MM.1S (cell line): ENCODE data around the gene PACRG.

Experiments
- DNase-seq: peaks from one replicate; pipeline ENCODE4 v3.0.0-alpha.2; 2015
- H2AFZ ChIP-seq: fragments of 300-600 bp; sonication (generic); 2 replicates; pipeline ENCODE4 v1.6.0; 2016; ENCODE audit warnings: antibody characterized with exemption, low read length
- H3F3A ChIP-seq: fragments of 300-600 bp; sonication (generic); 2 replicates; pipeline ENCODE4 v1.6.1; 2016; ENCODE audit warnings: mild to moderate bottlenecking, antibody characterized with exemption, low read length, moderate library complexity, mixed read lengths; ENCODE audit not compliant: insufficient read depth
- H3K27ac ChIP-seq: fragments of 300-600 bp; sonication (generic); 2 replicates; pipeline ENCODE4 v1.5.1; 2016; ENCODE audit warnings: mild to moderate bottlenecking, low read length
- H3K27me3 ChIP-seq: fragments of 300-600 bp; sonication (generic); replicated peaks from 2 replicates; pipeline ENCODE4 v1.6.0; 2016; ENCODE audit warnings: low read length; ENCODE audit not compliant: insufficient read depth
- H3K36me3 ChIP-seq: fragments of 300-600 bp; sonication (generic); replicated peaks from 2 replicates; pipeline ENCODE4 v1.6.1; 2016; ENCODE audit warnings: mild to moderate bottlenecking, low read length, mixed read lengths; ENCODE audit not compliant: insufficient read depth
- H3K4me1 ChIP-seq: fragments of 300-600 bp; sonication (generic); 2 replicates; pipeline ENCODE4 v1.6.1; 2016; ENCODE audit warnings: low read length, mixed read lengths
- H3K4me2 ChIP-seq: fragments of 300-600 bp; sonication (generic); 2 replicates; pipeline ENCODE4 v1.6.0; 2016; ENCODE audit warnings: low read depth, low read length
- H3K4me3 ChIP-seq: fragments of 300-600 bp; sonication (generic); 2 replicates; pipeline ENCODE4 v1.5.1; 2016; ENCODE audit warnings: low read length, mixed read lengths
- H3K79me2 ChIP-seq: fragments of 300-600 bp; sonication (generic); 2 replicates; pipeline ENCODE4 v1.6.1; 2016; ENCODE audit warnings: mixed run types, low read length, mixed read lengths
- H3K9ac ChIP-seq: fragments of 300-600 bp; sonication (generic); 2 replicates; pipeline ENCODE4 v1.6.1; 2016; ENCODE audit warnings: low read length, mixed read lengths
- H3K9me2 ChIP-seq: fragments of 300-600 bp; sonication (generic); replicated peaks from 2 replicates; pipeline ENCODE4 v1.6.1; 2016; ENCODE audit warnings: mild to moderate bottlenecking, low read length, mixed read lengths; ENCODE audit not compliant: insufficient read depth
- H3K9me3 ChIP-seq: fragments of 300-600 bp; sonication (generic); replicated peaks from 2 replicates; pipeline ENCODE4 v1.6.1; 2016; ENCODE audit warnings: mild to moderate bottlenecking, low read length, mixed read lengths; ENCODE audit not compliant: insufficient read depth
- H4K20me1 ChIP-seq: fragments of 300-600 bp; sonication (generic); 2 replicates; pipeline ENCODE4 v1.6.1; 2016; ENCODE audit warnings: mild to moderate bottlenecking, low read length, moderate library complexity, mixed read lengths; ENCODE audit not compliant: insufficient read depth
- CTCF ChIP-seq: fragments of 300-600 bp; sonication (generic); IDR thresholded peaks from 2 replicates; pipeline ENCODE4 v1.5.1; 2016; ENCODE audit warnings: antibody characterized with exemption, low read length, mixed read lengths
- EZH2 ChIP-seq: fragments of 300-600 bp; sonication (generic); optimal IDR thresholded peaks from 2 replicates; pipeline ENCODE3; 2017; ENCODE audit warnings: low read depth, mild to moderate bottlenecking, antibody characterized with exemption, low read length, mixed read lengths
- EZH2phosphoT487 ChIP-seq: fragments of 300-600 bp; sonication (generic); IDR thresholded peaks from 2 replicates; pipeline ENCODE4 v1.6.1; 2018; ENCODE audit warnings: antibody characterized with exemption, low read length

PACRG gene

GRCh38 chr6:163333701-163334663 lies 606.2 kb downstream of the PACRG start:
- no peaks in the 10 kb centered on the region for H3F3A ChIP-seq
- H3K27me3 ChIP-seq = no peaks in the 10 kb centered on the region
- no peaks in the 10 kb centered on the region for H3K9me2 ChIP-seq
- no peaks in the 10 kb centered on the region for H4K20me1 ChIP-seq
- H3K27ac ChIP-seq = no peak overlapping the region
- TF ChIP-seq EZH2phosphoT487 (no peak), CTCF (no peak), EZH2 (no peak)
- no peak overlapping the region for H2AFZ ChIP-seq
- H3K4me3 ChIP-seq = no peak overlapping the region
- DNase-seq = no peak
- H3K79me2 ChIP-seq = no peaks in the 10 kb centered on the region
- H3K9ac ChIP-seq = no peak overlapping the region
- no peaks in the 10 kb centered on the region for H3K36me3 ChIP-seq
- H3K4me2 ChIP-seq = no peak overlapping the region
- no peaks in the 10 kb centered on the region for H3K9me3 ChIP-seq
- no peaks in the 10 kb centered on the region for H3K4me1 ChIP-seq

- H3F3A ChIP-seq = no peaks in the 10 kb centered on the region
- H3K79me2 ChIP-seq = no peaks in the 10 kb centered on the region
- no peaks in the 10 kb centered on the region for H4K20me1 ChIP-seq
- H3K4me1 ChIP-seq = no peaks in the 10 kb centered on the region
- DNase-seq = no peak
- H3K9ac ChIP-seq = no peak overlapping the region
- H3K9me2 ChIP-seq = no peaks in the 10 kb centered on the region
- no peaks in the 10 kb centered on the region for H3K9me3 ChIP-seq
- no peak overlapping the region for H3K4me2 ChIP-seq
- H3K27me3 ChIP-seq = no peaks in the 10 kb centered on the region
- no peak overlapping the region for H2AFZ ChIP-seq
- H3K4me3 ChIP-seq = no peak overlapping the region
- H3K36me3 ChIP-seq = no peaks in the 10 kb centered on the region
- TF ChIP-seq EZH2phosphoT487 = no peak
- TF ChIP-seq EZH2 = no peak
- TF ChIP-seq CTCF = no peak
- no peak overlapping the region for H3K27ac ChIP-seq
Measured at GRCh38 chr6:163335056-163335455, 607.3 kb downstream of the PACRG start.

- H2AFZ ChIP-seq = no peak overlapping the region
- H3K27ac ChIP-seq = no peak overlapping the region
- no peaks in the 10 kb centered on the region for H3F3A ChIP-seq
- H3K9me2 ChIP-seq = no peaks in the 10 kb centered on the region
- no peaks in the 10 kb centered on the region for H3K9me3 ChIP-seq
- H4K20me1 ChIP-seq = no peaks in the 10 kb centered on the region
- no peaks in the 10 kb centered on the region for H3K4me1 ChIP-seq
- H3K36me3 ChIP-seq = no peaks in the 10 kb centered on the region
- H3K4me3 ChIP-seq = no peak overlapping the region
- H3K4me2 ChIP-seq = no peak overlapping the region
- no peak for DNase-seq
- TF ChIP-seq CTCF (no peak), EZH2phosphoT487 (no peak), EZH2 (no peak)
- H3K79me2 ChIP-seq = no peaks in the 10 kb centered on the region
- H3K27me3 ChIP-seq = no peaks in the 10 kb centered on the region
- H3K9ac ChIP-seq = no peak overlapping the region
Measured at GRCh38 chr6:163335671-163336545, 608.1 kb downstream of the PACRG start.
